AG09309 (cell line): ENCODE data around the gene PRKN.

Source experiments
- DNase-seq: peaks from one replicate; pipeline ENCODE4 v3.0.0-alpha.2; 2010; ENCODE audit warnings: low read depth
- H3K4me3 ChIP-seq: 2 replicates; pipeline ENCODE4 v1.5.1; 2011; ENCODE audit warnings: mild to moderate bottlenecking, low read depth, low read length, moderate library complexity; ENCODE audit not compliant: control insufficient read depth
- TF ChIP-seq, protein P1 (sequence below): IDR thresholded peaks from 2 replicates; pipeline ENCODE4 v1.5.1; 2011; ENCODE audit warnings: mild to moderate bottlenecking, low read depth, low read length, inconsistent platforms; ENCODE audit not compliant: insufficient read depth, control insufficient read depth; ENCODE audit errors: missing control alignments

Gene PRKN

DNA sequence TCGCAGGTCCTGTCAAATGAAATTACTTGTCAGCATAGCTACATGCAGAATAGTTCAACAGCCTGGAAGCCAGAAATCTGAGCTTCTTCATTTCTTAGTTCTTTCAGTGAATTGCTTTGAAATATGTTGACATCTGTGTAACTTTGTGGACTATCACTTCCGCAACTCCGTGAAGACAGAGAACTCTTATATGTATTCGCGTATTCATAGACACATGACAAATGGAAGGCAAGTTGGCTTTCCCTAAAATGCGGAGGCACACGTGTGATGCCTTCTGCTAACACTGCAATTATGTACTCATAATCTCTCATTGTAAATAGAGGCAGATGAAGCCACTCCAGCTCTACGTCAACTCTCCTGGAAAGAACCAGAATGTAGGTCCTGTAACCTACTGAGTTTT lies 701.5 kb downstream of the PRKN start:
- TF ChIP-seq, protein P1, sequence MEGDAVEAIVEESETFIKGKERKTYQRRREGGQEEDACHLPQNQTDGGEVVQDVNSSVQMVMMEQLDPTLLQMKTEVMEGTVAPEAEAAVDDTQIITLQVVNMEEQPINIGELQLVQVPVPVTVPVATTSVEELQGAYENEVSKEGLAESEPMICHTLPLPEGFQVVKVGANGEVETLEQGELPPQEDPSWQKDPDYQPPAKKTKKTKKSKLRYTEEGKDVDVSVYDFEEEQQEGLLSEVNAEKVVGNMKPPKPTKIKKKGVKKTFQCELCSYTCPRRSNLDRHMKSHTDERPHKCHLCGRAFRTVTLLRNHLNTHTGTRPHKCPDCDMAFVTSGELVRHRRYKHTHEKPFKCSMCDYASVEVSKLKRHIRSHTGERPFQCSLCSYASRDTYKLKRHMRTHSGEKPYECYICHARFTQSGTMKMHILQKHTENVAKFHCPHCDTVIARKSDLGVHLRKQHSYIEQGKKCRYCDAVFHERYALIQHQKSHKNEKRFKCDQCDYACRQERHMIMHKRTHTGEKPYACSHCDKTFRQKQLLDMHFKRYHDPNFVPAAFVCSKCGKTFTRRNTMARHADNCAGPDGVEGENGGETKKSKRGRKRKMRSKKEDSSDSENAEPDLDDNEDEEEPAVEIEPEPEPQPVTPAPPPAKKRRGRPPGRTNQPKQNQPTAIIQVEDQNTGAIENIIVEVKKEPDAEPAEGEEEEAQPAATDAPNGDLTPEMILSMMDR, result no peak
- DNase-seq, result no peak
- H3K4me3 ChIP-seq, result no peak overlapping the region

DNA sequence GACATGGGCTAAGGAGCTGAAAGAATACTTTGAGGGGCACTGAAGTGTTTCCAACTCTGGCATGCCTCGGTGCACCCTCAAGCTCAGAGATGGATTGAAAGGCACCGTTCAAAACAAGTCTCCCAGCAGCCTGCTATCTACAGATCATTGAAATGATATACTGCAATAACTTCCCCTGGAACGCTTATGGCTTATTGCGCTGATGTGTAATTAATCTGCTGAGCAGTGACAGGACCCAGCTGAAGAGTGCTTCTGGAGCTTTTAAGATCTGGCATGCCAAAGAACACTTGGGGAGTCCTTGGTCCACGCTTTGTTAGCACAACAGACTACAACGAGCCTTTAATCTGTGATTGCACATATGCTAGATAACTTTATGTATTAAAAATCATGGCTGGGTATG lies 708.2 kb downstream of the PRKN start:
- TF ChIP-seq, protein P1, result no peak
- DNase-seq, result no peak
- no peak overlapping the region for H3K4me3 ChIP-seq

DNA sequence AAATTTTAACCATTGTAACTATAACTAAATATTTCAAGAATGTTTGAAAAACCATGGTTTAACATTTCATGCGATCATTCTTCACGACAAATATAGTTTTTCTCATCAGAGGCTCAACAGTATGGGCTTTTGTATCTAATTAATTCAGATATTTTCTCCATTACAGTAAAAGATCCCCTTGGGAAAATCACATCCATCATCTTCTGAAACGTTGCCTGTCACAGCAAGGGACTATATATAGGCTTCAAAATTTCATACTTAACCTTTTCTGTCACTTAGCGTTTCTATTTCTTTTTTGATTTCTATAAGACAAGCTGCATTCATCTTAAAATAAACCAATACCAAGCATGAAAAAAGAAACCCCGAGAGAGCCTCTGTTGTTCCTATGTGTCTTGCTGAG lies 710.0 kb downstream of the PRKN start:
- TF ChIP-seq, protein P1, result no peak
- no peak for DNase-seq
- no peak overlapping the region for H3K4me3 ChIP-seq

- TF ChIP-seq, protein P1, result no peak
Measured at GRCh38 chr6:162014069-162014811, 713.3 kb downstream of the PRKN start.

GRCh38 chr6:162005372-162005771 lies 722.2 kb downstream of the PRKN start:
- no peak for DNase-seq
- TF ChIP-seq, protein P1, result no peak
- no peak overlapping the region for H3K4me3 ChIP-seq

More at GRCh38 chr6:162014069-162014811, 713.3 kb downstream of the PRKN start:
- no peak for DNase-seq
- no peak overlapping the region for H3K4me3 ChIP-seq

GRCh38 chr6:161996783-161997182 lies 730.8 kb downstream of the PRKN start:
- no peak for DNase-seq
- no peak overlapping the region for H3K4me3 ChIP-seq
- TF ChIP-seq, protein P1, result no peak
